Stimulated activated CD8-positive, alpha-beta memory T cell treated with anti-CD3 and anti-CD28 coated beads, Interleukin-15, amount 100 ng/mL, for 4 hours (primary cell): ENCODE data around the gene RPL27A.

Experiments used
- DNase-seq, 2 donors: peaks; one replicate each; pipeline ENCODE4 v3.0.0-alpha.2; 2020; ENCODE audit warnings: low read depth in 2 of 2

RPL27A gene

DNA sequence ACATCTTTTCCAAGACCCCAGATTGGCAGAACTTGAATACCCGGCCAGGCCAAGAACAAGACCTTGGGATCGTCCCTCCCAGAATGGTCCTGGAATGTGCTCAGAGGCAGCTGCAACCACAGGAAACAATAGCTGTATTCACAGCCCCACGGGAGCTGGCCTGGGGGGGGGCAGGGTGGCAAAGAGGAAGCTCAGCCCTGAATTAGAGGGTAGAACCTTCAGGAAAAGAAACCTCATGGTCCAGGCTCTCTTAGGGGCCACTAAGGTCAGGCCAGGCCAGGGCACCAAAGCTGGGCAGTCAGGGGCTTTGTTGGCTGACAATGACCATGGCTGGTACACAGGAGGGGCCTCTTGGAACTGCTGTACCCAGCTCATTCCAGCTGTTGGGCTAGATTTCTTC is 17.3 kb downstream of the RPL27A start:
- DNase-seq = no peak

DNA sequence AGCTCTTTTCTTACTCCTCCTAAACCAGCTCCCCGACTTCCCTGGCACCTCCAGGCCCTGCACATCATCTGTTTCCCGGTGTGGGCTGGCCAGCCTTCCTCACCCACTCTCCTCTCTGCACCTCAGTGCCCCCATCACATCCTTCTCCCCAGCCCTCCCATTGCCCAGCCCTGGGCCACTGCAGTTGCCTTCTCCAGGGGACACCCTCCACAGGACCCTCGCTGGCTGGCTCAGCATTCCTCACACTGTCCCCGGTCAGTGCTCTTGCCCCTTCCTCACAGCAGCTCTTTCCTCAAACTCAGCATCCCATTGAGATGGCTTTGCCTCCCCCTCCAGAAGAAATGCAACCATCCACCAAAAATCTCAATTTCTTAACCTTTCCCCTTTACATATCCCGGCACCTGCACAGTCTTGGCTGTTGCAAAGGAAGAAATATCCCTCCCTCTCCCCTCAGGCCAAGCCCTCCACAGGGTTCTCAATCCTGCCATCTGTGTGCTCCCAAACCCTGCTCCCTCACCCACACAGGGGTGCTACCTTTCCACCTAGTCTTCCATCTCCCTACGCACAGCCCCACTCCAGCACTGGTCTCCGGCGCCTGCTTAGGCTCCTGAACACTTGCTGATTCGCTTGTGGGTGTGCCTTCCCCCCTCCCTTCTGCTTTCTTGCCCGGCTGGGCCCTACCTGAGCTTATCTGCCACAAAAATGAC is 19.5 kb downstream of the RPL27A start:
- DNase-seq = no peak

DNA sequence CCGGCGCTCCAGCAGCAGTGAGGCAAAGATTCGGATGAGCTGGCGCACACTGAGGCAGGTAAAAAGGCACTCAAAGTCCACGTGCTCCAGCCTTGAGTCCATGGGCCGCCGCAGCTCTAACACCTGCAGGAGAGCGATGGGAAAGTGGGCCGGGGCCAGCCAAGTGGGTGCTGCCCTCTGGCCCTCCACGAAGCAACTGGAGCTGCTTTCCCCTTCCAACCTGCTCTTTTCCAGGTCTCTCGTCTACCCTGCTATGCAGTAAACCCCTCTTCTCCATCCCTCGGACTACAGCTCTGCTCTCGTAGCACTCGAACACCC is 20.0 kb downstream of the RPL27A start:
- DNase-seq = no peak

DNA sequence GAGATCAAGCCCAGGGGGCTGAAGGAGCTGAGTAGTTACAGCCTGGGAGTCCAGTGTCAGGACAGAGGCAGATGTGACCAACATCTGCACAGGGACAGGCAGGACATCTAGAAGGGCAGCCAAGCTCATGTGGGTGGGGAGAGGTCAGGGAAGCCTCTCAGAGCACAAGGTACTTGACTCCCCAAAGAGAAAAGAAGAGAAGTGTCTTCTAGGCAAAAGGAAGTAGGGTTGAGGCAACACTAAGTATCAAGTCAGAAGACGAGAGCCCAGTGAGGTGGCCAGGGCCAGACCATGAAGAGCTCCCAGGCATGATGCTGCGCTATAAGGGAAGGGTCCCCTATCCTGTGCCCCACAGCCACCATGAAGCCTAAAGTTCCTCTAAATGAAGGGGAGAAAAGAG is 21.5 kb downstream of the RPL27A start:
- DNase-seq = no peak

DNA sequence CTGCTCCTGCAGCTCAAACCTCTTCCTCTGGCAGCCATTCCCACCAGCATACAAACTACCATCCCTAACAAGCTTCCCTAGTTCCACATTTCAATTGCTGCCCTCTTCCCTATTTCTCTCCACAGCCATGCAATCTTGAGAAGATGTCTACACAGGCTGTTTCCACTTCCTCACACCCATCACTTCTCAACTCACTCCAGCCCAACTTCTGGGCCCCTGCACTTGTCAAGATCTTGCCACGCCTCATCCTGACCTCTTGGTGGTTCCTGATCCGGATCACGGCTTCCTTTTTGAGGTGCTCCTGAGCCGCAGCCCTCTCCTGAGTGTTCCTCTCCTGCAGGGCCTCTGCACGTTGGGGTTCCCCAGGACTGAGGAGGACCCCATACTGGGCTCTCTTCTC is 22.6 kb downstream of the RPL27A start:
- no peak for DNase-seq

DNA sequence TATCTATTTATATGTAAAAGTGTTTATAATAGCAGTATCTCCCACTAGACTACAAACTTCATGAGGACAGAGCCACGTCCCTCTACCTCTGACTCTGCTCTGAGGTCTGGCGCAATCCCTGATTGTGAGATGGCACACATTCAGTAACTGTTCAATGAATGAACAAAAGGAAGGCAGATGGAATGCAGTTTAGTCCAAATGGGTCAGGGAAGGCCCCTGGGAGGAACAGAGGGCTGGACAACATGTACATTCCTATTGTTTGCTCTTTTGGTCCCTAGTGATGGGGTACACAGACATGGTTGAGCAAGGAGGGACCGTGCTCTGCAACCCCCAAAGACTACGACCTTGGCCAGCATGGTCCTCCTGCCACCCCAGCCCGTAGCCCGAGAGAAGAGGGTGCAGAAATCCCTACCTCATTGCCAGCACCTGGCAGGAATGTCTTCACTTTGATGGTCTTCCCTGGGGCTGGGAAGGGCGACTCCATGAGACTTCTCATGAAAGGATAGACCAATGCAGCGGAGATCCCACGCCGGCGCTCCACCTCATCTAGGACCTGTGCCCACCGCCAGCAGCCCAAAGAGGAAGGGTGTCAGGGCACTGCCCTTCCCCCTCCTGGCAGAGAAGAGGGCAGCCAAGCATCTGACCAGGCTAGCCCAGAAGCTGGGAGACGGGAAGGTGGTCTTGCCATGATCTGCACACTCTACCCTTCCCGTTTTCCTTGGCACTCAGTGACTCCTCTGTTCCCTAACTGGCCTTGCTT is 24.3 kb downstream of the RPL27A start:
- no peak for DNase-seq

DNA sequence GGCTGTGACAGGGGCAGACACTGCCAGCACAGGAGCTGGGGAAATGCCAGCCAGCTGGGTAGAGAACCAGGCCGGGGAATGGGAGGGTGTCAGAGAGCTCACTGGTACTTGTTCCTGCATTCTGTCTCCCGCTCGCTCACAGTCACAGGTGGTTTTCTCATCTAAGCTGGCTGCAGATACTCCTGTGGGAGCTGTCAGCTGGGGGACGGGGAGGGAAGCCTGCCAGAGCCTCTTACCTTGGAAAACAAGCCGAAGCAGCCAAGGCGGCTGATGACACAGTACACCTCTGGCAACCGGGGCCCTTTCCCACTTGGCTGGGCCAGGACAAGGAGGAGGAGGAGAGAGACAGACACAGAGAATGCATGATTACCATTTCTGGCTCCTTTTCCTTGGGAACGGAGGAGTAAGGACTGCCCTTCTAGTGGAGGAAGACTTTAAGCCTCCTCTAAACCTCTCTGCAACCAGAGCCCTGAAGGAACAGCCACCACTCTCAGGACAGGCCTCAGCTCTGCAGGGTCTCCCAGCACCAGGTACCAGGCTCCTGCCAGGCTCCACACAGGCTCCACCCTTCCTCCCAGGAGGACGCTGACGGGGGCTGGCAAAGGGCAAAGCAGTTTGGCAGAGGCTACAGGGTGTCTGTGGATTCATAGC is 25.1 kb downstream of the RPL27A start:
- DNase-seq = no peak

DNA sequence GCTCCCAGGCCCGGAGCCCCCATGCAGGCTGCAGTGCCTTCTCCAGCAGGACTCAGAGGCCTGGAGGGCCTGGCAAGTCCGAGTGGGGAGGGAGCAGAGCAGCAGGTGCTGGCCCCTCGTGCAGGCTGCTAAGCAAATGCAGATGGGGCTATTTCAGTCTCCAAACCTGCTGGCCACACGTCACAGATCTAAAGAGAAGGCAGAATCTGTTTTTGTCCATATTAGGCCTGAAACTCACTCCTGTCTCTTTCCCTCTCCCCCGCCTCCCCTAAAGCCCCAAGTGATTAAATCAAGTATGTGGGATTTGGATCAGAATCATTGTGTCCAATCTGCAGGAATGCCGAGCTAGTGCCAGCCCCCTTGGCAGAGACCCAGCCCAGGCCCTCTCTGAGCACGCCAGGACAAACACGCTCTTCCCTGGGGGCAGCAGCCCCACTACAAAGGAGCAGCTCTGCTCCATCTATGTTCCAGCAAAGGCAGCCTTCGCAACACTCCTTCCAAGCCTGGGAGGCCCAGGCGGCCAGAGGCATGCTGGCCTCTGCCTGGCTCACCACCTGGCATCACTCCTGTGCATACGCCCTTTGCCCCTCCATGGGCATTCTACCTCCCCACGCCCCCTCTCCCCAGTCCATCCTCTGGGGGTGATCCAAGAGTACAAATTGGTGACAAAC is 26.5 kb downstream of the RPL27A start:
- no peak for DNase-seq

DNA sequence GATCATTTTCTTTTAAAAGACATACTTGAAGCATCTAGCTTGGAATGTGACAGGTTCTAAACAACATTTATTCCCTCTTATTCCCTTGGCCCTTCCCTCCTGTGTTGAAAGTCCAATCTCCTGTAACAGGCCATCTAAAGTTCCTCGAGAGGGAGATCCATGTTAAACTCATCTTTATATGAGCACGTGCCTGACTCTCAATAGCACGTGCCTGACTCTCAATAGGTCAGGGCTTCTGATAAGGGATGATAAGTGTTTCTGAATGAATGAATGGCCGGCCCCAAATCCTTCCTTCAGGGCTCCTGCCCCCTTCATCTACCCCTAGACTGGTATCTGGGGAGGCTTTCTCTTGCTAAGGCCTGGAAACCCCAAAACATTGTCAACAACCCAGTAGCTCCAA is 27.2 kb downstream of the RPL27A start:
- DNase-seq = no peak

DNA sequence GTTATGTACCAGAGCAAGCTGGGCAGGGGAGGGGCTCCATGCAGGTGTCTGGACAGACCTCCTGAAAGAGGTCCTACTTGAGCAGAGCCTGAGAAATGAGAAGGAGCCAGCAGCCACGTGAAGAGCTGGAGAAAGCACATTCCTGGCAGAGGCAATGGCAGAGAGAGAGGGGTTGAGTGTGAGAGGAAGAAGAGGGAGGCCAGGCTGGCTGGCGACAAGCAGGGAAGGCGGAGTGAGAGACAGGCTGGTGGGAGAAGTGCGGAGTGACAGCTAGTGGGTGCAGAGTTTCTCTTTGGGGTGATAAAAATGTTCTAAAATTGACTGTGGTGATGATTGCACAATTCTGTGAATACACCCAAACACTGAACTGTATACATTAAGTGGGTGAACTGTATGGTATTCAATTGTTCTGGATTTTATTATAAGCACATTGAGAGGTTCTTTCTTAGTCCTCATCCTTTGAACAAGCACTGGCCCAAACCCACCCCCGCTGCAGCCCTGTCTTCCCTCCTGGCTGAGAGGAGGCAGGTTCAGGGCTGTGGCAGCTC is 29.4 kb downstream of the RPL27A start:
- DNase-seq = no peak

DNA sequence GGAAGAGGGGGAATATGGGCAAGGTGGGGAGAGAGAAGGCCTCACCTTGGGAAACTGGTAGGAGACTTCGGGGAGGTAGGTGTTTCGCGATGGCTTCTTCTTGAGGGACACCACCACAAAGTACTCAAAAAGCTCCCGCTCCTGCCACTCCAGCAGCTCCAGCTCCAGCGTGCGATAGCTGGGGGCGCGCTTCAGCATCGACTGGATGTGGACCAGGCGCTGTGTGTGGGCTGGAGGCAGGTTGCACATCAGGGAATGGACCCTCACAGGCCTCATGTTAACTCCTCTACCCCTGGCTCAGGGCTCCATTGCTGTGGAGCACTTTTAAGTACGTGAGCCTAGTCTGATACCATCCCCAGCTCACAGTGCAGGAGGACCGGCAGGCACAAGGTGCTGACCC is 29.9 kb downstream of the RPL27A start:
- no peak for DNase-seq

DNA sequence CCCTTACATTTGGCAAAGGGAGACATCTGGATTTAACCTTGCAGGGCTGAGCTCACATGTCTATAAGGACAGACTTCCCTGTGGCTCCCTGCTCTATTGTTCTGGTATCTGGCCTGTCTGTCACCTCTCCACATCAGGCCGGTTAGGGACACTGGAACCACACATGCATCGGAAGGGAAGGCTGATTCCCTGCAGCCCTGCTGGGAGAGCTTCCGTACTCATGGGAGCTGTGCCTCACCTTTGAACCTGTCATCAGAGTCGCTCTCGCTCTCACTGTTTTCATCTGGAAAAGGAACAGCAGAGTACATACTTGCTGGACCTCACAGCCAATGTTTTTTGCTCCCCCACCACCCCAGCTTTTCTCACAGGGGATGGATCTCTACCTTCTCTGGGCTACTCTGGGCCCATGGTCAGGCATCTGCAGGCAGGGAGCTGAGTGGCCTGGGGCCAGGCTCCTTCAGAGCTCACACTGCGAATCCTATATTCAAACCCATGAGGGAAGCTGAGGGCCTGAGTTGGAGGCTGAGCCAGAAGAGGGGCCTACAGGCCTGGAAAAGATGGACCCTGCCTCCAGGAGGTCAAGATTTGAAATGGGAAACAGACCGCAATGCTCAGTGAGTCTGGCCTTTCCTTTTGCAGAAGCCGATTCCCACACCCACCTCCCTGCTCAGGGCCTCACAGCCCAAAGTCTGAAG is 31.3 kb downstream of the RPL27A start:
- DNase-seq = no peak

DNA sequence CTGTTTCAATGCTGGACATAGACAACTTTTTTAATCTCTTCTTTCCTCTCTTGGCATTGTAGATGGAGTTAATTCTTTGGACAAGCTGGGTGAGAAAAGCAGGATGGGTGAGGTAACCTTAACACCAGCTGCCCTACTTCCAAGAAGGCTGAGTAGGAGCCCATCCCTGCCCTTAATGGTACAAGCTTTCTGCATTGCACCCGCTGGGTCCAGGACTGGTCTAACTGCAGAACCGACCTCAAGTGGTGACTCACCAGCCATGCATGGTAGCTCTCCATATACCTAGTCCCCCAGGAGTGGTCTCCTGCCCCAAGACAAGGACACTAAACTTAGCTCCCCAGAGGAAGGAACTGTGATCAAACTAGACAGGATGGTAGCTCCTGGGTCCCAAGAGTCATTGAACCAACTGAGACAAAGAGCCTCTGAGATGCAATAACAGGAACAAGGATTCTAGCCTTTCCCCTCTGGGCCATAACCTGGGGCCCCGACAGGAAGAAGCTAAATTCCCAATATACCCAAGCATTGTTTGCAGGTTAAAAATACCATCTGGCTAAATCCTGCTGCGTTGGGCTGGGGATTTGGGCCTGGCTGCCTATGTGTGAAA is 32.1 kb downstream of the RPL27A start:
- DNase-seq = no peak

DNA sequence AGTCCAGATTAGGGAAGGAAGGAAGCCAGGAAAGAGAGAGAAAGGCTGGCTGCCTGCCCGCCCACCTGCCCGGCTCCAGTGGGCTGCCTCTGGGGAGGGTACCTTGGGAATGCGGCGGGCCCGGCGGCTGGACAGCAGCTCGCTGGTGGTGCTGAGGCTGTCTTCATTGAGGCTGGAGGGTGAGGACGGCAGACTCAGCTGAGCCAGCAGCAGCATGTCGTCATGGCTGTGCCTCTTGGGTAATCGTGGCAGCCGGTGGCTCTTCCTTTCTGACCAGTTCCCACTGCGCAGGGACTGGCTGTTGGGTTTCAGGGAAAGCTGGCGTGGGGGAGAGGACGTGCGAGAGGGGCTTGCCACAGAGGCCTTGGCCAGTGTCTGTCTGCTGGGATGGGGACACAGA is 32.9 kb downstream of the RPL27A start:
- DNase-seq = no peak

DNA sequence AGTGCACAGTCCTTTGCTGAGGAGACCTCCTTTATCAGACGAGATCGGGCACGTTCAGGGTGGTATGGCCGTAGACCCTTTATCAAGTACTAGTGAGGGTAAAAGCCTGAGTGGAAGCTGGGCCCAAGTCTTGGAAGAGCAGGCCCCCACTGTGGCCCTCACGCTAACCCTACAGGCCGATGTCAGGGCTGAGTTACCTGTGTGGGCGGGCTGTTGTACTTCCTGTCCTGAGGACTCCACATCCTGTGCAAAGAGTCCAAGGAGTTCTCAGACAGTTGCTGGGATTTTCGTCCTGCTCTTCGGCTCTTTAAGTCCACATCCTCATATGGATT is 34.9 kb downstream of the RPL27A start:
- DNase-seq = no peak

DNA sequence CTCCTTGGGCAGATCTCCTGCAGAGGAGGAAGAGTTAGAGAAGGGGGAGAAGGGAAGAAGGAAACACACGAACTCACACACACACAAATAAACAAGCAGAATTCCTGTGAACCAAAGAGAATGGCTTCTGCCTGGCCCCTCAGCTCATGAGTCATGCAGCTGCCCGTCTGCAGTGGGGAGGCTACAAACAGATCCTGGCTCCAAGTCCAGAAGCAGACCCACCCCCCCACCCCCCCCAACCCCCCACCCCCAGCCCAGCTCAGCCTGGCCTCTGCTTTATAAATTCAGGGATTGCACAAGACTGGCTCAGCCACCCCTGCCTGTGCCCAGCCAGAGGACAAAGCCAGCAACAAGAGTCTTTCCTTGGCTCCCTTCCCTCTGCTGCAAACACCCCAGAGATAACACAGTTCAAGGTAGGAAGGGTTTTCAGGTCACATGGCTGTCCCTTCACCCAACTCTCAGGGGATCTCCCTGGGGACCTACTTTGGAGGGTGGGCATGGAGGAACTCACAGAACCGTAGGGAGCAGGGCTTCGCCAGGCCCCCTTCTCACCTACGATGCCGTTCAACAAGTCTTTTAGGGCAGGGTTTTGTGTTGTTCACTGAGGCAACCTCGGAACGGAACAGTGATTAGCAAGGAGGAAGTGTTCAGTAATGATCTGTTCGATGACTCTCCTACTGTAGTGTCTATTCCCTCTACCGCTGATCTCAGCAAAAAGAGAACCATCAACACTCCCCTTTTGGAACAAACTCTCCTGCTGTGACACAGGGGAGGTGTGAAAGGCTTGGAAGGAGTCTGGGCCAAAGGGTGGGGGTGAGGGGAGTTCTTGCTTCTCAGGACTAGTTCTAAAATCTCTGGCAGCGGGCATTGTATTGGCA is 35.5 kb downstream of the RPL27A start:
- no peak for DNase-seq

DNA sequence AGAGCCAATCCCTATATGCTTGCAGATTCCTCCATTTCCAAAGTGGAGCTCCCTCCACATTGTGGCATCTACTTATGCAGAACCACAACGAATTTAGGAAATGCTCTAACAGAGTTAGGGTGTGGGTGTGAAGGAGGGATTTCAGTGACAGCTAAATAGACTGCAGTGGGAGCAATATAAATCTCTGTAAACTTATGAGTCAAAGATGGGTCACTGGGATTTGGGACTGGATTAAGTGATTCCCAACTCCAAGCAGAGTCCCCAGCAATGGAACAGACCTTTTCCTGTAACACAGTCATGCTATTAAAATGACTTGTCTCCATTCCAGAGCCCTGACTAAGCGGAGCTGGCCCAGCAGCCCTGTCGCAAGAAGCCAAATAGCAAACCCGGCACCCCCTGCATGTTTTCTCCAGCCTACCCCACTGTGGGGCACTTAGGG is 36.6 kb downstream of the RPL27A start:
- DNase-seq = no peak

DNA sequence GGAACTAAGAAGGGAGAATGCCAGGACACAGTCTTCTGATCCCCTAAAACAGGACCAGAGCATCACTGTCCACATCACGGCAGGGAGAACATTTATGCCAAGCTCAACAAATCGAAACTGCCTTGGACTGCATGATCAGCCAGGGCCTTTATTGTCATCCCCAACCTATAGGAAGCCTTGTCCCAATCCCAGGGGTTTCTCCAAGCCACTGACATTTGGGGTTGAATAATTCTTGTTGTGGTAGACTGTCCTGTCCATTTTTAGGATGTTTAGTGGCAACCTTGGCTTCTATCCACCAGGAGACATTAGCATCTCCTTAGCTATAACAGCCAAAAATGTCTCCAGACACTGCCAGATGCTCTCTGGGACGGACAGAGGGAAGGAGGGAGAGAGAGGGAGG is 37.1 kb downstream of the RPL27A start:
- DNase-seq = no peak

DNA sequence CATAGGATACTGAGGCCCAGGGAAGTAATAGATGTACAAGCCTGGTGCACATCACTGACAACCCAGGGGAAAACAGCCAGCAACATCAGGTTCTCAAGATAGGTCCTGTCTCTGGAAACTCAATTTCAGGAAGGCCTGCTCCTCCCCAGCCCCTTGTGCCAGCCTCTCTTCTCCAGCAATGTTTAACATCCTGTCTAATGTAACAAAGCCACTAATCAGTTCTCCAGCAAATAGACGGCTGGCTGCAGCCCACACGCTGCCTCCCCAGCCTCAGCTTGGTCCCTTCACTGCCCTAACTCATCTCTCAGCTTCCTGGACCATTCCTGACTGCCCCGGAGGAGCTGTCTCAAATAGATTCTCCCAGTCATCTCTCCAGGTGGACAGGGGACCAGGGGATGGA is 37.8 kb downstream of the RPL27A start:
- DNase-seq = no peak

DNA sequence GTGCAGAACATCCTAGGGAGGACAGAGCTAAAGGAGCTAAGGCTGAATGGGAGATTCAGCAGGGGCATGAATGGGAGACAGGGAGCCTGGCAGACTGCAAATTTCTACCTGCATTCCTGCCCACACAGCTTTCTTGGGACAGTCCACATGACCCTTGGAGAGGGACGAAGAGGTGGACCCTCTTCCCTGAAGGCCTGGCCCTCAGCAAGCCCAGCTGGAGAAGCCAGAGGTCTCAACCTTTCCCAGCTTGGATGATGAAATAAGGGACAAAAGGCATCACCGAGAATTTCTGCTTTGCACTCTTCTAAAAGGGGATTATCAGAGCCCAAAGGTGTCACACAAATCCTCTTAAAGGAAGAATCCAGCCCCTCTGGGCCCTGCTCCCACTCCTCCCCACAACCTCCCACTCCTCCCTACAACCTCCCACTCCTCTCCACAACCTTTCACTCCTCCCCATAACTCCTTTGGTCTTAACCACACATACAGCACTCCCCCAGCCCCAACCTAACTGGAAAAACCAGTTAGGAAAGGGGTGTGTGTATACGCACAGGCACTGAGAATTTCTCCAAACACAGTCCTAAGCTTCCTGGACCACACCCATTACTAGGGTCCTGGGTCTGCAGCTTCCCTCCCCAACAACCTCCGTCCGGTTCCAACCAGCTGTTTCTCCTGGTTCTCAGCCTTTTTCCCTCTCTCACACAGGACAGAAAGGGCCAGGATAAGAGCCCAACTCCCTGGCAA is 38.4 kb downstream of the RPL27A start:
- DNase-seq = no peak
